T-helper 17 cell (primary cell): ENCODE results near the gene SAMD13. TPM values are rescaled to one million over a fixed set of nuclear protein-coding genes. Genes with fewer than 3 reads are reported as not detected.

Source experiments
- ATAC-seq: fragments of 150-1000 bp; cut with Tn5 transposase; 2 replicates; pipeline ENCODE4 v1.10.0; 2021; ENCODE audit warnings: mild to moderate bottlenecking, moderate library complexity
- DNase-seq, 3 donors: peaks; one replicate each; pipeline versions ENCODE4 v3.0.0 to v3.0.0-alpha.2; 2020 to 2021
- H3K9me3 ChIP-seq: one replicate; pipeline ENCODE4 v1.7.0; 2013; ENCODE audit warnings: low read length, mild to moderate bottlenecking; ENCODE audit not compliant: control insufficient read depth, poor library complexity, severe bottlenecking
- H3K27ac Mint-ChIP-seq: one replicate; pipeline ENCODE4 v1.8.0; 2022; ENCODE audit warnings: mild to moderate bottlenecking, moderate library complexity, mixed read lengths
- H3K27me3 Mint-ChIP-seq: one replicate; pipeline ENCODE4 v1.8.0; 2022; ENCODE audit warnings: mixed read lengths
- H3K36me3 Mint-ChIP-seq: one replicate; pipeline ENCODE4 v1.8.0; 2022; ENCODE audit warnings: low read depth, mixed read lengths
- H3K4me1 Mint-ChIP-seq: one replicate; pipeline ENCODE4 v1.8.0; 2022; ENCODE audit warnings: mild to moderate bottlenecking, mixed read lengths
- H3K4me3 Mint-ChIP-seq: one replicate; pipeline ENCODE4 v1.8.0; 2022; ENCODE audit warnings: mild to moderate bottlenecking, moderate library complexity, mixed read lengths
- total RNA-seq, 4 donors: library from RNA in 2 of 4; stranded (reverse) in 2 of 4; gene quantifications; one replicate each; pipeline ENCODE4 v1.2.3 and lab custom pipeline; 2022 to 2026

SAMD13 gene
- total RNA-seq, 2 donors from 2014 or later, result not detected

- no peak for DNase-seq
- Mint-ChIP-seq H3K27ac (no peak overlapping the region), H3K27me3 (peaks cover 5% of the 10 kb centered on the region), H3K36me3 (peaks cover 3% of the 10 kb centered on the region), H3K4me3 (no peak overlapping the region), H3K4me1 (no peaks in the 10 kb centered on the region)
- no peaks in the 10 kb centered on the region for H3K9me3 ChIP-seq
- ATAC-seq, result no peak
Measured at GRCh38 chr1:84376000-84376910, 74.7 kb downstream of the SAMD13 start.

- H3K4me1 Mint-ChIP-seq, result no peaks in the 10 kb centered on the region
- DNase-seq, result no peak
- no peak for ATAC-seq
- H3K27ac Mint-ChIP-seq, result no peak overlapping the region
- peaks cover 3% of the 10 kb centered on the region for H3K36me3 Mint-ChIP-seq
- H3K9me3 ChIP-seq, result no peaks in the 10 kb centered on the region
- peaks cover 11% of the 10 kb centered on the region for H3K27me3 Mint-ChIP-seq
- no peak overlapping the region for H3K4me3 Mint-ChIP-seq
Measured at GRCh38 chr1:84377480-84378095, 76.1 kb downstream of the SAMD13 start.

GRCh38 chr1:84379138-84379916 is 77.8 kb downstream of the SAMD13 start:
- Mint-ChIP-seq H3K4me3 (no peak overlapping the region), H3K36me3 (peaks cover 3% of the 10 kb centered on the region), H3K4me1 (no peaks in the 10 kb centered on the region), H3K27me3 (peaks cover 18% of the 10 kb centered on the region), H3K27ac (no peak overlapping the region)
- no peaks in the 10 kb centered on the region for H3K9me3 ChIP-seq
- DNase-seq (no peak), ATAC-seq (no peak)

- H3K36me3 Mint-ChIP-seq, result peaks cover 3% of the 10 kb centered on the region
- DNase-seq (no peak), ATAC-seq (no peak)
- H3K9me3 ChIP-seq, result no peaks in the 10 kb centered on the region
- no peak overlapping the region for H3K4me3 Mint-ChIP-seq
- no peak overlapping the region for H3K27ac Mint-ChIP-seq
- H3K4me1 Mint-ChIP-seq, result no peaks in the 10 kb centered on the region
- peaks cover 16% of the 10 kb centered on the region for H3K27me3 Mint-ChIP-seq
Measured at GRCh38 chr1:84379917-84380180, 78.3 kb downstream of the SAMD13 start.

GRCh38 chr1:84382127-84382526 is 80.6 kb downstream of the SAMD13 start:
- Mint-ChIP-seq H3K27me3 (peaks cover 13% of the 10 kb centered on the region), H3K4me1 (no peaks in the 10 kb centered on the region), H3K4me3 (no peak overlapping the region), H3K27ac (no peak overlapping the region), H3K36me3 (peaks cover 2% of the 10 kb centered on the region)
- ATAC-seq, result no peak
- H3K9me3 ChIP-seq, result no peaks in the 10 kb centered on the region
- DNase-seq, result no peak

GRCh38 chr1:84385347-84385746 is 83.8 kb downstream of the SAMD13 start:
- peaks cover 13% of the 10 kb centered on the region for H3K27me3 Mint-ChIP-seq
- H3K36me3 Mint-ChIP-seq, result no peaks in the 10 kb centered on the region
- DNase-seq (no peak), ATAC-seq (no peak)
- H3K9me3 ChIP-seq, result no peaks in the 10 kb centered on the region
- no peak overlapping the region for H3K4me3 Mint-ChIP-seq
- no peaks in the 10 kb centered on the region for H3K4me1 Mint-ChIP-seq
- no peak overlapping the region for H3K27ac Mint-ChIP-seq

- no peaks in the 10 kb centered on the region for H3K36me3 Mint-ChIP-seq
- H3K9me3 ChIP-seq, result no peaks in the 10 kb centered on the region
- H3K27ac Mint-ChIP-seq, result no peak overlapping the region
- H3K27me3 Mint-ChIP-seq, result peaks cover 19% of the 10 kb centered on the region
- ATAC-seq (no peak), DNase-seq (no peak)
- no peak overlapping the region for H3K4me3 Mint-ChIP-seq
- H3K4me1 Mint-ChIP-seq, result no peaks in the 10 kb centered on the region
Measured at GRCh38 chr1:84386716-84387479, 85.4 kb downstream of the SAMD13 start.

GRCh38 chr1:84387480-84388163 is 86.1 kb downstream of the SAMD13 start:
- ATAC-seq, result no peak

GRCh38 chr1:84390226-84390625 is 88.7 kb downstream of the SAMD13 start:
- no peak for DNase-seq
- Mint-ChIP-seq H3K27ac (no peak overlapping the region), H3K27me3 (peaks cover 7% of the 10 kb centered on the region), H3K4me1 (no peaks in the 10 kb centered on the region), H3K36me3 (no peaks in the 10 kb centered on the region), H3K4me3 (no peak overlapping the region)
- no peaks in the 10 kb centered on the region for H3K9me3 ChIP-seq
- ATAC-seq, result no peak

More at GRCh38 chr1:84387480-84388163, 86.1 kb downstream of the SAMD13 start:
- H3K27me3 Mint-ChIP-seq, result peaks cover 13% of the 10 kb centered on the region
- no peak for DNase-seq
- no peaks in the 10 kb centered on the region for H3K36me3 Mint-ChIP-seq
- no peaks in the 10 kb centered on the region for H3K9me3 ChIP-seq
- no peak overlapping the region for H3K27ac Mint-ChIP-seq
- no peak overlapping the region for H3K4me3 Mint-ChIP-seq
- no peaks in the 10 kb centered on the region for H3K4me1 Mint-ChIP-seq

GRCh38 chr1:84398175-84399155 is 97.0 kb downstream of the SAMD13 start, which contains the start of gene DNASE2B:
DNASE2B (plus strand) TSS chr1:84398484; CDS start chr1:84398565, 81 bp downstream.
- Mint-ChIP-seq H3K4me3 (no peak within 1 kb of the TSS), H3K4me1 (peaks cover 2% of the 10 kb centered on the region), H3K27me3 (no peaks in the 10 kb centered on the region), H3K36me3 (no peaks in the 10 kb centered on the region), H3K27ac (no peak within 1 kb of the TSS)
- ATAC-seq (no peak), DNase-seq (no peak)
- no peaks in the 10 kb centered on the region for H3K9me3 ChIP-seq
